H1 (cell line): ENCODE measurements around the gene DDX4. TPM values are rescaled to one million over a fixed set of nuclear protein-coding genes. Genes with fewer than 3 reads are reported as not detected.

Experiments
- CTCF ChIA-PET: fragments of 300-600 bp; sonication (Branson Sonifier 250); formaldehyde crosslinking; loops from one replicate; lab custom pipeline; 2021; ENCODE audit not compliant: partially characterized antibody; lab: Charles Lee
- POLR2A ChIA-PET: fragments of 300-600 bp; sonication (Branson Sonifier 250); formaldehyde crosslinking; loops from one replicate; lab custom pipeline; 2021; ENCODE audit warnings: inconsistent platforms; ENCODE audit not compliant: partially characterized antibody; lab: Charles Lee
- DNase-seq, 2 experiments: peaks; one replicate each; pipeline versions ENCODE4 v3.0.0 to v3.0.0-alpha.2; 2010 to 2022; ENCODE audit warnings: low spot score in 2 of 2, low read depth in 1 of 2, mixed read lengths in 1 of 2
- FAIRE-seq: peaks from 2 replicates; lab custom pipeline; 2011; peaks lifted over from hg19 to GRCh38; lab: Jason Lieb, UNC
- H2AFZ ChIP-seq: 2 replicates; pipeline ENCODE4 v1.8.1; 2012; ENCODE audit warnings: low read length, inconsistent platforms
- H2AK5ac ChIP-seq: 2 replicates; pipeline ENCODE4 v1.6.1; 2013; ENCODE audit warnings: low read depth, low read length
- H2BK120ac ChIP-seq: replicated peaks from 2 replicates; pipeline ENCODE3; 2013; ENCODE audit warnings: low read depth, low read length, inconsistent platforms
- H2BK12ac ChIP-seq: 2 replicates; pipeline ENCODE4 v1.6.1; 2013; ENCODE audit warnings: low read depth, low read length
- H2BK15ac ChIP-seq: 2 replicates; pipeline ENCODE4 v1.6.1; 2013; ENCODE audit warnings: low read length
- H2BK20ac ChIP-seq: 2 replicates; pipeline ENCODE4 v1.6.1; 2013; ENCODE audit warnings: low read length
- H2BK5ac ChIP-seq: 2 replicates; pipeline ENCODE4 v1.6.1; 2013; ENCODE audit warnings: low read depth, low read length
- H3K14ac ChIP-seq: 2 replicates; pipeline ENCODE4 v1.6.1; 2013; ENCODE audit warnings: inconsistent platforms; ENCODE audit not compliant: insufficient read length
- H3K18ac ChIP-seq: 2 replicates; pipeline ENCODE4 v1.6.1; 2013; ENCODE audit warnings: low read length; ENCODE audit errors: extremely low read depth
- H3K23ac ChIP-seq: 2 replicates; pipeline ENCODE4 v1.6.1; 2013; ENCODE audit warnings: inconsistent platforms; ENCODE audit not compliant: insufficient read length
- H3K23me2 ChIP-seq: 2 replicates; pipeline ENCODE4 v1.6.1; 2013; ENCODE audit warnings: low read depth, low read length
- H3K27ac ChIP-seq: 2 replicates; pipeline ENCODE4 v1.6.1; 2011; ENCODE audit warnings: low read depth, low read length, inconsistent platforms
- H3K27me3 ChIP-seq, 4 experiments: replicated peaks in 1 of 4; 1 replicate in 1 of 4; 2 replicates in 3 of 4; pipeline versions ENCODE4 v1.6.1 to v1.8.1; 2011 to 2013; ENCODE audit warnings: low read length in 3 of 4, mild to moderate bottlenecking in 3 of 4, inconsistent platforms in 2 of 4, mixed read lengths in 2 of 4, moderate library complexity in 1 of 4; ENCODE audit not compliant: control insufficient read depth in 3 of 4, insufficient read depth in 3 of 4; ENCODE audit errors: extremely low read depth in 1 of 4
- H3K36me3 ChIP-seq, 4 experiments: 2 replicates each; pipeline versions ENCODE4 v1.6.1 to v1.8.1; 2011 to 2013; ENCODE audit warnings: mild to moderate bottlenecking in 4 of 4, low read length in 3 of 4, moderate library complexity in 2 of 4, control low read depth in 1 of 4, inconsistent platforms in 1 of 4; ENCODE audit not compliant: insufficient read depth in 4 of 4, control insufficient read depth in 2 of 4
- H3K4ac ChIP-seq: replicated peaks from 2 replicates; pipeline ENCODE3; 2013; ENCODE audit warnings: low read length, low read depth, mixed read lengths, inconsistent platforms; ENCODE audit not compliant: insufficient read length
- H3K4me1 ChIP-seq, 4 experiments: replicated peaks in 1 of 4; 1 replicate in 1 of 4; 2 replicates in 3 of 4; pipeline versions ENCODE4 v1.6.1 to v1.8.1; 2011 to 2013; ENCODE audit warnings: low read length in 3 of 4, inconsistent platforms in 2 of 4, mixed read lengths in 1 of 4; ENCODE audit not compliant: insufficient read depth in 4 of 4, control insufficient read depth in 3 of 4
- H3K4me2 ChIP-seq, 2 experiments: 2 replicates each; pipeline versions ENCODE4 v1.6.1 to v1.8.1; 2011 to 2013; ENCODE audit warnings: low read depth in 2 of 2, low read length in 2 of 2, control low read depth in 1 of 2, inconsistent platforms in 1 of 2, mild to moderate bottlenecking in 1 of 2; ENCODE audit not compliant: insufficient read depth in 1 of 2
- H3K4me3 ChIP-seq, 4 experiments: fragments of 200-600, 300-600 bp in 1 of 4; sonication (generic), shearing (Covaris generic), sonication (Bioruptor Twin) in 1 of 4; 2 replicates each; pipeline versions ENCODE4 v1.5.1 to v1.8.1; 2011 to 2016; ENCODE audit warnings: low read length in 4 of 4, low read depth in 3 of 4, control low read depth in 2 of 4, inconsistent platforms in 2 of 4, mild to moderate bottlenecking in 2 of 4, mixed read lengths in 1 of 4, moderate library complexity in 1 of 4; ENCODE audit not compliant: insufficient read depth in 2 of 4; ENCODE audit errors: extremely low read depth in 1 of 4
- H3K56ac ChIP-seq: replicated peaks from 2 replicates; pipeline ENCODE3; 2013; ENCODE audit warnings: low read depth, mild to moderate bottlenecking, mixed read lengths, low read length, inconsistent platforms; ENCODE audit not compliant: insufficient read length
- H3K79me1 ChIP-seq: 2 replicates; pipeline ENCODE4 v1.6.1; 2013; ENCODE audit warnings: low read depth, low read length, control low read depth
- H3K79me2 ChIP-seq, 2 experiments: 2 replicates each; pipeline versions ENCODE4 v1.6.1 to v1.8.1; 2012 to 2013; ENCODE audit warnings: low read length in 2 of 2, mild to moderate bottlenecking in 2 of 2, inconsistent platforms in 1 of 2; ENCODE audit not compliant: insufficient read depth in 2 of 2, control insufficient read depth in 1 of 2
- H3K9ac ChIP-seq, 4 experiments: replicated peaks in 1 of 4; 1 replicate in 1 of 4; 2 replicates in 3 of 4; pipeline versions ENCODE4 v1.6.1 to v1.8.1; 2011 to 2013; ENCODE audit warnings: low read depth in 3 of 4, low read length in 3 of 4, control low read depth in 2 of 4, mild to moderate bottlenecking in 2 of 4, moderate library complexity in 2 of 4, inconsistent platforms in 1 of 4; ENCODE audit errors: extremely low read depth in 1 of 4
- H3K9me3 ChIP-seq, 2 experiments: 2 replicates each; pipeline versions ENCODE4 v1.6.1 to v1.8.1; 2012 to 2013; ENCODE audit warnings: mild to moderate bottlenecking in 2 of 2, moderate library complexity in 2 of 2, control low read depth in 1 of 2, inconsistent platforms in 1 of 2, low read depth in 1 of 2, low read length in 1 of 2, mixed read lengths in 1 of 2; ENCODE audit not compliant: insufficient read depth in 2 of 2
- H4K20me1 ChIP-seq, 2 experiments: replicated peaks in 1 of 2; 2 replicates each; pipeline versions ENCODE3 to v1.8.1; 2011 to 2013; ENCODE audit warnings: inconsistent platforms in 2 of 2, low read length in 2 of 2, mild to moderate bottlenecking in 1 of 2; ENCODE audit not compliant: insufficient read depth in 2 of 2, control insufficient read depth in 1 of 2
- H4K5ac ChIP-seq: 2 replicates; pipeline ENCODE4 v1.6.1; 2013; ENCODE audit warnings: low read length, low read depth, mixed read lengths, inconsistent platforms; ENCODE audit not compliant: insufficient read length
- H4K8ac ChIP-seq: 2 replicates; pipeline ENCODE4 v1.8.0; 2013; ENCODE audit warnings: mild to moderate bottlenecking, moderate library complexity, low read length, inconsistent platforms; ENCODE audit not compliant: insufficient read depth; ENCODE audit errors: extremely low read depth
- H4K91ac ChIP-seq: replicated peaks from 2 replicates; pipeline ENCODE3; 2013; ENCODE audit warnings: low read length, mixed read lengths, inconsistent platforms; ENCODE audit not compliant: insufficient read length
- CBX5 ChIP-seq: fragments of 300-800, 300-1000 bp; sonication (generic); IDR thresholded peaks from 2 replicates; pipeline ENCODE4 v1.7.1; 2016; ENCODE audit warnings: antibody characterized with exemption, low read length, low read depth
- CBX8 ChIP-seq: fragments of 300-800, 300-1000 bp; sonication (generic); IDR thresholded peaks from 2 replicates; pipeline ENCODE4 v1.7.1; 2016; ENCODE audit warnings: low read depth, low read length, borderline replicate concordance
- CEBPB ChIP-seq: IDR thresholded peaks from 2 replicates; pipeline ENCODE4 v1.6.1; 2012; ENCODE audit warnings: low read depth, low read length
- CHD1 ChIP-seq: IDR thresholded peaks from 2 replicates; pipeline ENCODE4 v1.6.1; 2012; ENCODE audit warnings: low read depth, low read length, improper control_type of control experiment
- CREB1 ChIP-seq: IDR thresholded peaks from 2 replicates; pipeline ENCODE4 v1.6.1; 2012; ENCODE audit warnings: inconsistent platforms
- RAD21 ChIP-seq, 2 experiments: IDR thresholded peaks in 1 of 2; conservative IDR thresholded peaks in 1 of 2; 2 replicates each; pipeline ENCODE4 v1.6.1; 2011; ENCODE audit warnings: low read depth in 2 of 2, low read length in 2 of 2, improper control_type of control experiment in 1 of 2, inconsistent platforms in 1 of 2, mild to moderate bottlenecking in 1 of 2, moderate library complexity in 1 of 2
- RXRA ChIP-seq: IDR thresholded peaks from 2 replicates; pipeline ENCODE4 v1.6.1; 2011; ENCODE audit warnings: low read depth, mild to moderate bottlenecking, low read length, moderate library complexity; ENCODE audit not compliant: insufficient read depth
- SP1 ChIP-seq: IDR thresholded peaks from 2 replicates; pipeline ENCODE4 v1.6.1; 2011; ENCODE audit warnings: low read depth, low read length
- TAF7 ChIP-seq: optimal IDR thresholded peaks from 2 replicates; pipeline ENCODE3; 2011; ENCODE audit warnings: low read depth, mild to moderate bottlenecking, inconsistent platforms, low read length, moderate library complexity, borderline replicate concordance
- YY1 ChIP-seq: IDR thresholded peaks from 2 replicates; pipeline ENCODE4 v1.6.1; 2011; ENCODE audit warnings: low read depth, mild to moderate bottlenecking, low read length
- WGBS, 2 experiments: shearing (Covaris generic) in 1 of 2; methylation state at CpG; one replicate each; pipeline versions ENCODE4 v1.1.6 to v1.1.7; 2013 to 2015; ENCODE audit warnings: low lambda C conversion rate in 2 of 2, mixed read lengths in 2 of 2, inconsistent platforms in 1 of 2, low coverage in 1 of 2, missing lambda C conversion rate in 1 of 2; ENCODE audit not compliant: insufficient replicate concordance in 2 of 2, insufficient coverage in 1 of 2, insufficient read length in 1 of 2; ENCODE audit errors: extremely low coverage in 1 of 2, missing lambda C conversion rate in 1 of 2; 5-methylcytosine and 5-hydroxymethylcytosine counted together
- polyA plus RNA-seq, 7 experiments: library from polyadenylated mRNA; depleted of rRNA in 3 of 7; stranded (reverse) in 5 of 7; unstranded in 2 of 7; fragments of >200 nt in 5 of 7; fragments of 200-250 nt in 2 of 7; gene quantifications; 1 replicate in 5 of 7; 2 replicates in 1 of 7; 4 replicates in 1 of 7; pipeline versions ENCODE4 v1.2.1 to v1.2.3, GENCODE V29; 2011 to 2013; ENCODE audit warnings: missing spikeins in 2 of 7, mixed read lengths in 2 of 7
- total RNA-seq: library from RNA; stranded (reverse); fragmentation: NEBNext Ultra II Directional; extraction: Animal tissue kit (Norgen Biotek cat#: 25700); gene quantifications from 2 replicates; pipeline ENCODE4 v1.2.1, GENCODE V29; 2021
- TF ChIP-seq, protein P1 (sequence below): IDR thresholded peaks from 2 replicates; pipeline ENCODE4 v1.6.1; 2012; ENCODE audit warnings: inconsistent platforms

DDX4 gene
- total and polyA plus RNA-seq, 2 of the 8 experiments (the other 6 are each of a cell fraction or from before 2014, with no cell fraction given): 0.15 TPM; not detected in 1

DNA sequence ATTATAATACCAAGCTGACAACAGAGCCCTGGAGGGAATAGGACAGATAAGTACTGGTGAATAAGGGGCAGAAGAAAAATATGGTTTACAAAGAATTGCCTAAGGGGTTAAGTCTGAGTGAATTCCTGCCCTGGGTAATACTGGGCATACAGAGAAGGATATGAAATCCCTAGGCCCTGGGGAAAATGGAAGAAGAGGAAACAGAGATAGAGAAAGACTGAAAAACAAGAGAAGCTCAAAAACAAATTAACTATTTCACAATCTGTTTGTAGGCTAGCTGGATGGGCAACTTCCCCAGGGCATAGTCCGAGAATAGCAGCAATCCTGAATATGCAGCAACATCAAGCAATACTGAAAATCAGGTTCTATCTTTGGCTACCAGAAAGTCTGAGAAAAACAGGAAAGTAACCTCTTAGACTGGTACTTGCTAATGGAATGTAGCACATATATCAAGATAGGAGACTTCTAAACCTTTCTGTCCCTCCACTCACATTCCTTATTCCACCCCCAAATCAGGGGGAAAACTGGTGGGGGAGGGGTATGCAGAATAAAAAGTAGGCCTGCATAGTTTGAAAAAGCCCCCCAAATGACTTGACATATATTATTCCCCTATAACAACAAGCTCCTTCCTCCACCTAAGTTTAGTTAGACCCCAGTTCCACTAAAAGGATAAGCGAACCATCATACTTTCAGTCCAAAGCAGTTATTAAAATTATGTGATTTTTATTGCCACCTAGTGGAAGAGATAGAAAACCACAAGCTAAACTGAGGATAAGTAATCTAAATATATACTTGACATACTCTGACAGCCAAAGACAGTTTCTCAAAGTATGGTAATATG, 46.4 kb upstream of the DDX4 start:
- Histone ChIP-seq H4K20me1 (no peaks in the 10 kb centered on the region), H2AK5ac (no peak overlapping the region), H3K27ac (no peak overlapping the region), H3K9me3 (no peaks in the 10 kb centered on the region), H3K36me3 (no peaks in the 10 kb centered on the region; a peak in 1 of 8 replicates), H3K4me1 (peaks cover 0 to 7% (median 6%) of the 10 kb centered on the region in 4 experiments; a peak in 5 of 7 replicates), H3K79me1 (no peaks in the 10 kb centered on the region), H2AFZ (no peak overlapping the region), H3K23me2 (no peaks in the 10 kb centered on the region; the same call in 1 of the 2 replicates), H4K91ac (no peak overlapping the region), H2BK120ac (no peak overlapping the region), H3K23ac (no peak overlapping the region), H3K4me3 (no peak overlapping the region), H4K8ac (no peak overlapping the region), H2BK15ac (no peak overlapping the region), H3K9ac (no peak overlapping the region), H3K56ac (no peak overlapping the region), H3K18ac (no peak overlapping the region; the same call in 1 of the 2 replicates), H3K4ac (no peak overlapping the region), H3K79me2 (no peaks in the 10 kb centered on the region), H2BK5ac (peak overlapping the region; percentile 48; the same call in 1 of the 2 replicates), H4K5ac (no peak overlapping the region), H2BK12ac (no peak overlapping the region), H2BK20ac (peak overlapping the region; percentile 56; the same call in 1 of the 2 replicates), H3K14ac (no peak overlapping the region), H3K27me3 (no peaks in the 10 kb centered on the region), H3K4me2 (no peak overlapping the region)
- CTCF ChIA-PET: interaction anchor here (0.6 to 2.1 kb wide), 52 partner anchors 8 to 515 kb away, joined by 3 to 21 read pairs (median 4); no protein-coding TSS in a partner anchor
- DNase-seq (no peak), FAIRE-seq (peak; percentile 50)
- POLR2A ChIA-PET: interaction anchor here (1.0 to 1.3 kb wide), 3 partner anchors 269 to 287 kb away, joined by 3 to 4 read pairs (median 3); no protein-coding TSS in a partner anchor
- WGBS, 2 experiments: 79% methylated on average over 2 of the region's 2 CpGs; no CpG with 5 or more reads in 1 of the 2 experiments
- TF ChIP-seq CEBPB: peak; percentile 34; the same call in 1 of the 2 replicates
- no peak for TF ChIP-seq RXRA
- peak; percentile 57 to 66 for TF ChIP-seq RAD21 (IDR thresholded peaks at IDR 0.05 in 1 of 2, conservative IDR thresholded peaks at IDR 0.05 in 1 of 2; ENCODE audit: low read depth in 2 of 2, low read length in 2 of 2)
- no peak for TF ChIP-seq TAF7
- no peak for TF ChIP-seq CREB1
- TF ChIP-seq CBX5: no peak
- TF ChIP-seq, protein P1, sequence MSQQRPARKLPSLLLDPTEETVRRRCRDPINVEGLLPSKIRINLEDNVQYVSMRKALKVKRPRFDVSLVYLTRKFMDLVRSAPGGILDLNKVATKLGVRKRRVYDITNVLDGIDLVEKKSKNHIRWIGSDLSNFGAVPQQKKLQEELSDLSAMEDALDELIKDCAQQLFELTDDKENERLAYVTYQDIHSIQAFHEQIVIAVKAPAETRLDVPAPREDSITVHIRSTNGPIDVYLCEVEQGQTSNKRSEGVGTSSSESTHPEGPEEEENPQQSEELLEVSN: no peak
- TF ChIP-seq SP1: no peak
- no peak for TF ChIP-seq CBX8
- no peak for TF ChIP-seq CHD1
- TF ChIP-seq YY1: no peak
